Measurements from ENCODE around the gene PDE4A.

DNA sequence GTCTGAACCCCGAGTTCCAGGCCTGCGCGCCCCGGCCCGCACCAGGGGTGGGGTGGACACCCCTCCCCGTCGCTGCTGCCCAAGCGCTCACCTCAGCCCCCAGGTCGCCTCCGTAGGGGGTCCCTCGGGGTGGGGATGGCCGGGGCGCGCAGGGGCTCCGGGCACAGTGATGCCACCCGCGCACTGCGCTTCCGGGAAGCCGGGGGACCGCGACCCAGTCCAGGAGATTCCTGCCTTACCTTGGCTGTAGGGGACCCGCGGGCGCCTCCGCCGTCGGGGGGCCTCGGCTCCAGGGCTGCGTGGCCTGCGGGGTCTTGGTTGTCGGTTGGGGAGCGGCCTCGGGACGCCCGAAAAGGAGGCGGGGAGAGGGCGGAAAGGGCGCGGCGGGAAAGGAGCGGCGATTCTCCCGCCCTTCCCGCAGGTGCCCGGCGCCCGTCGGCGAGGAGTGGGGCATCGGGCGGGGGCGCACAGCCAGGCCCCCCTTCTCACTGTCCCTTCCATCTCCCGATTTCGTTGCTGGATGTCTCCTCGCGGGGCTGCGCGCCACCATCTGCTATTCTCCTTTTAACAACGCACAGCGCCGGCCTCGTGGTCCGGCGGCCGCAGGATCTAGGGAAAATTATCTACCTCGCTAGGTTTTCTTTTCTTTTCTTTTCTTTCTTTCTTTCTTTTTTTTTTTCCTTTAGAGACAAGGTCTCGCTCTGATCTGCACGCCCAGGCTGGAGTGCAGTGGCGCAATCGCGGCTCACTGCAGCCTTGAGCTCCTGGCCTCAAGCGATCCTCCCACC lies 82.9 kb downstream of the PDE4A start, which contains the start of gene KEAP1:
- TF ChIP-seq YY1 (IDR thresholded peaks at IDR 0.05; ENCODE audit: insufficient read depth, insufficient read length) (no peak), ZNF274 (IDR thresholded peaks at IDR 0.05; ENCODE audit: low read depth, low read length) (no peak), SUZ12 (IDR thresholded peaks at IDR 0.05; ENCODE audit: extremely low read depth, insufficient read depth, insufficient read length) (no peak)

Measured in NT2/D1 (cell line).